NOMO-1 treated with dmso at 0.1 percent for 144 hours (cell line): ENCODE data around the gene SERTAD3.
A peak's percentile ranks its signal among the peaks of the same experiment; 100 is the strongest.
"Not testable (repeated sequence)": the region's sequence is repeated elsewhere in the genome, so short reads cannot be mapped to it uniquely, and the experiment has no call there.

Experiments
- DNase-seq: peaks from one replicate; lab custom pipeline; 2025; ENCODE audit not compliant: unreplicated experiment; lab: John Stamatoyannopoulos, UW

The SERTAD3 gene

GRCh38 chr19:40444000-40444824 is at the start of gene SERTAD3:
TSS of gene SERTAD3 (minus strand) at chr19:40444335. CDS start at chr19:40442080, 2,255 bp downstream.
- DNase-seq: peak; percentile 93

GRCh38 chr19:40493778-40494177 is 49.6 kb upstream of the SERTAD3 start:
- no peak for DNase-seq

GRCh38 chr19:40492274-40492673 is 48.1 kb upstream of the SERTAD3 start:
- no peak for DNase-seq

- no peak for DNase-seq
Observed at GRCh38 chr19:40489882-40490230, 45.7 kb upstream of the SERTAD3 start.

- DNase-seq: no peak
Observed at GRCh38 chr19:40486017-40486416, 41.9 kb upstream of the SERTAD3 start.

- DNase-seq: not testable (repeated sequence)
Observed at GRCh38 chr19:40475878-40476644, 31.9 kb upstream of the SERTAD3 start.

GRCh38 chr19:40474737-40475136 is 30.6 kb upstream of the SERTAD3 start:
- DNase-seq: no peak

- no peak for DNase-seq
Observed at GRCh38 chr19:40472516-40472915, 28.4 kb upstream of the SERTAD3 start.

GRCh38 chr19:40471111-40471510 is 27.0 kb upstream of the SERTAD3 start:
- DNase-seq: no peak

- no peak for DNase-seq
Observed at GRCh38 chr19:40469011-40469410, 24.9 kb upstream of the SERTAD3 start.

- DNase-seq: no peak
Observed at GRCh38 chr19:40466985-40467734, 23.0 kb upstream of the SERTAD3 start, which contains the start of gene SPTBN4. TSS of gene SPTBN4 (plus strand) at chr19:40467001. CDS start at chr19:40472622, 5,621 bp downstream.

GRCh38 chr19:40466219-40466984 is 22.3 kb upstream of the SERTAD3 start:
- no peak for DNase-seq

- DNase-seq: peak; percentile 99
Observed at GRCh38 chr19:40465557-40466218, 21.6 kb upstream of the SERTAD3 start, which contains the start of gene BLVRB. TSS of gene BLVRB (minus strand) at chr19:40465745. CDS start at chr19:40465688, 57 bp downstream.

GRCh38 chr19:40465025-40465556 is 21.0 kb upstream of the SERTAD3 start:
- peak; percentile 84 for DNase-seq

- peak; percentile 44 for DNase-seq
Observed at GRCh38 chr19:40464059-40465024, 20.2 kb upstream of the SERTAD3 start.

- not testable (repeated sequence) for DNase-seq
Observed at GRCh38 chr19:40463587-40464037, 19.5 kb upstream of the SERTAD3 start.

- DNase-seq: peak; percentile 57
Observed at GRCh38 chr19:40461669-40462221, 17.6 kb upstream of the SERTAD3 start.

GRCh38 chr19:40460185-40460584 is 16.1 kb upstream of the SERTAD3 start:
- DNase-seq: no peak
